Measurements from ENCODE around the gene TBC1D9. TPM values are rescaled to one million over a fixed set of nuclear protein-coding genes. Genes with fewer than 3 reads are reported as not detected.

Gene TBC1D9
- total RNA-seq, 1 experiment from 2014 or later = 9.5 TPM

GRCh38 chr4:140710908-140711622 is 45.1 kb downstream of the TBC1D9 start:
- no peak for ATAC-seq
- no peak overlapping the region for H3K4me3 ChIP-seq (replicated peaks in 1 of 2; ENCODE audit: low read depth in 1 of 2, low read length in 2 of 2)
- ChIA-PET POLR2A (no interaction called here), RAD21 (ENCODE audit: low non-redundant PET in 1 of 2, low total read pairs in 2 of 2, uncharacterized antibody in 2 of 2, unreplicated experiment in 2 of 2) (no interaction called here), CTCF (no interaction called here)
- DNase-seq (ENCODE audit: low read depth, low spot score) = no peak
- no peak overlapping the region for H3K27ac ChIP-seq (ENCODE audit: low read depth, low read length)
- H4K20me1 ChIP-seq (ENCODE audit: insufficient read depth) = no peaks in the 10 kb centered on the region
- no peaks in the 10 kb centered on the region for H3K9me3 ChIP-seq (ENCODE audit: control insufficient read depth in 1 of 2, insufficient read depth in 1 of 2, low read depth in 1 of 2, low read length in 2 of 2)
- no peak overlapping the region for H3K9ac ChIP-seq (ENCODE audit: low read length)
- H3K79me2 ChIP-seq (ENCODE audit: insufficient read depth, low read length) = no peaks in the 10 kb centered on the region
- H3K9me2 ChIP-seq (ENCODE audit: insufficient read depth) = no peaks in the 10 kb centered on the region
- no peaks in the 10 kb centered on the region for H3K27me3 ChIP-seq (ENCODE audit: insufficient read depth, low read length)
- no TSS peak for BruUV-seq (replicated peaks)
- no peaks in the 10 kb centered on the region for H3K4me1 ChIP-seq (ENCODE audit: control insufficient read depth in 1 of 2, insufficient read depth in 2 of 2, low read length in 2 of 2)
- TF ChIP-seq EGR1 (IDR thresholded peaks at IDR 0.05; ENCODE audit: low read depth) (no peak), FOSL1 (IDR thresholded peaks at IDR 0.05; ENCODE audit: low read depth) (no peak), TCF7L2 (IDR thresholded peaks at IDR 0.05; ENCODE audit: borderline replicate concordance, extremely low read depth, insufficient read depth, insufficient read length) (no peak)
- no peak overlapping the region for H2AFZ ChIP-seq (ENCODE audit: low read depth, low read length, poor library complexity, severe bottlenecking)
- no peak overlapping the region for H3K4me2 ChIP-seq (ENCODE audit: low read length)
- no peaks in the 10 kb centered on the region for H3K36me3 ChIP-seq (ENCODE audit: control insufficient read depth in 1 of 2, insufficient read depth in 2 of 2, low read length in 2 of 2)
- intact Hi-C loops (cut with micrococcal nuclease) = no loop called here

GRCh38 chr4:140707325-140707724 is 48.9 kb downstream of the TBC1D9 start:
- Histone ChIP-seq H4K20me1 (ENCODE audit: insufficient read depth) (no peaks in the 10 kb centered on the region), H3K9me3 (ENCODE audit: control insufficient read depth in 1 of 2, insufficient read depth in 1 of 2, low read depth in 1 of 2, low read length in 2 of 2) (no peaks in the 10 kb centered on the region), H3K9ac (ENCODE audit: low read length) (no peak overlapping the region), H3K9me2 (ENCODE audit: insufficient read depth) (no peaks in the 10 kb centered on the region), H3K79me2 (ENCODE audit: insufficient read depth, low read length) (no peaks in the 10 kb centered on the region), H3K27me3 (ENCODE audit: insufficient read depth, low read length) (no peaks in the 10 kb centered on the region), H2AFZ (ENCODE audit: low read depth, low read length, poor library complexity, severe bottlenecking) (no peak overlapping the region), H3K27ac (ENCODE audit: low read depth, low read length) (no peak overlapping the region), H3K4me2 (ENCODE audit: low read length) (no peak overlapping the region), H3K36me3 (ENCODE audit: control insufficient read depth in 1 of 2, insufficient read depth in 2 of 2, low read length in 2 of 2) (no peaks in the 10 kb centered on the region), H3K4me1 (ENCODE audit: control insufficient read depth in 1 of 2, insufficient read depth in 2 of 2, low read length in 2 of 2) (no peaks in the 10 kb centered on the region), H3K4me3 (replicated peaks in 1 of 2; ENCODE audit: low read depth in 1 of 2, low read length in 2 of 2) (no peak overlapping the region)
- ATAC-seq (no peak), DNase-seq (ENCODE audit: low read depth, low spot score) (no peak)
- TF ChIP-seq POLR2A (IDR thresholded peaks at IDR 0.05; ENCODE audit: borderline replicate concordance, extremely low read depth, insufficient read depth, insufficient read length) (no peak), ZBTB33 (IDR thresholded peaks at IDR 0.05; ENCODE audit: extremely low read depth, insufficient replicate concordance, low read length) (no peak), SP1 (IDR thresholded peaks at IDR 0.05; ENCODE audit: low read depth) (no peak), TCF7L2 (IDR thresholded peaks at IDR 0.05; ENCODE audit: borderline replicate concordance, extremely low read depth, insufficient read depth, insufficient read length) (no peak)
- TF ChIP-seq, protein P1, sequence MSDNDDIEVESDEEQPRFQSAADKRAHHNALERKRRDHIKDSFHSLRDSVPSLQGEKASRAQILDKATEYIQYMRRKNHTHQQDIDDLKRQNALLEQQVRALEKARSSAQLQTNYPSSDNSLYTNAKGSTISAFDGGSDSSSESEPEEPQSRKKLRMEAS (IDR thresholded peaks at IDR 0.05) = no peak
- RAD21 ChIA-PET (ENCODE audit: low non-redundant PET in 1 of 2, low total read pairs in 2 of 2, uncharacterized antibody in 2 of 2, unreplicated experiment in 2 of 2) = no interaction called here
- POLR2A ChIA-PET = no interaction called here
- BruUV-seq (replicated peaks) = no TSS peak
- CTCF ChIA-PET = no interaction called here
- intact Hi-C loops (cut with micrococcal nuclease) = no loop called here
